Muscle of back (tissue), 13 donors: Measurements from ENCODE around the gene CCDC181. TPM values are rescaled to one million over a fixed set of nuclear protein-coding genes. Genes with fewer than 3 reads are reported as not detected.
"Not testable (repeated sequence)": the region's sequence is repeated elsewhere in the genome, so short reads cannot be mapped to it uniquely, and the experiment has no call there.

Experiments
- DNase-seq, 3 donors: peaks; one replicate each; pipeline versions ENCODE4 v3.0.0 to v3.0.0-alpha.2; 2013
- long read RNA-seq, 9 donors: transcript quantifications; one replicate each; lab custom pipeline, GENCODE V29; 2026
- polyA plus RNA-seq, 10 donors: library from polyadenylated mRNA; unstranded; fragments of 120-200 nt; gene quantifications; one replicate each; pipeline ENCODE4 v1.2.1, GENCODE V29; 2013; ENCODE audit not compliant: insufficient read length in 10 of 10

The CCDC181 gene
- polyA plus RNA-seq, result 1 to 10 TPM in 9 of 10 donors, under 1 TPM in 1; 0.77 to 1.4 (median 1.2) TPM
- long read RNA-seq, donor 1, result 0 reads
- long read RNA-seq, donor 2, partial matches to known transcripts, result 0 of 1 reads
- long read RNA-seq, donor 2, other reads (novel, unspliced or antisense), result 0 of 1 reads
- long read RNA-seq, donor 3, result 0 reads
- long read RNA-seq, donor 4, result 0 reads
- long read RNA-seq, donor 5, result 0 reads
- long read RNA-seq, donor 6, partial matches to known transcripts, result 0 of 1 reads
- long read RNA-seq, donor 6, other reads (novel, unspliced or antisense), result 0 of 1 reads
- long read RNA-seq, donor 7, result 0 reads
- long read RNA-seq, donor 8, result 0 reads
- long read RNA-seq, donor 9, result 0 reads

DNA sequence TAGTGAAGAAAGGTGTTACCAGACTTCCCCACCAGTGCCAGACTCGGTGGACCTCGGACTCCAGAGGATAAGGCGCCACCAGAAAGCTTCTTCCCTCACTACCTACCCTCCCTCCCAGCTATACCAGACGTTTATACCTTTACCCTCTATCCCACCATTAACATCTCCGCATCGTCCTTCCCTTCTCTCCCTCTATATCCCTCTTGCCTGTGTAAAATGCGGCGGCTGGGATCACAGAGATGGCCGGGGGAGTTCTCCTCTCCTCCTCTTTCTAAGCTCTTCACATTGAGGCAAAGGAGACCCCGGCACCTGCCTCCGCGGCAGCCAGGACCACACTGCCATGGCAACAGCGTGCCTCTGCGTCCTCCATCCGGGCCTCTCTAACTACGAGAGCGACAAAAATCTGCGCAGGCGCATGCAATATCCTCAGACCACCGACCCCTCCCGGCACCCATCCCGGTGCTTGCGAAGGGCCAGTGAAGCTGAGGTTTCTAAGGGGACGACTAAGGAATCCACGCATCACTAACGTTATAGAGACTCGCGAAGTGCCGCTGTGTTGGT lies at the start of gene CCDC181:
CCDC181 (minus strand) TSS at position 394 of the 561 bp plus-strand sequence. CDS start 2,547 bp downstream, outside the sequence.
- peak; percentile 51 to 89 (median 81) for DNase-seq

DNA sequence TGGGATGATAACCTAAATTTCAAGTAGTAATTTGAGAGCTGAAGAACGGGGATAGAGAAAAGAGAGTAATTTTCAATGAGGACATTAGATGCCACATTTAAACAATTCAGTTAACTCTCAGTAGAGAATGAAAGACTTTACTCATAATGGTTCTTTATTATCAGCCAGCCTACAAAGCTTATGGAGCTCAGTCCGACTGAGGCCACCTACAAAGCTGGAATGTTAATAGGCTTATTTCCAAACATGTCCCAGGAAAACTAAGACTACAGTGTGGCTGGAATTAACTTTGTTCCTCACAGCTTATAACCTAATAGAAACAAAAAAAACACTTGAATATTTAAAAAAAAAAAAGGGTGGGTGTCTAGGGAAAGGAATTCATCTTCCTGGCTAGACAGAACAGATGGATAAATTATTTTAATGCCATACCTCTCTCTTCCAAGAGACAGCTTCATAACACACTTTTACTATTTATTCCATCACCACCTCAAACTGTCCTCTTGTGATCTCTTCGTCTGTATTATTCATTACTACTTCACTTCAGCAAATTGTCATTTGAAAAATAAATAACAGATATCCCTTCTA lies 48.6 kb upstream of the CCDC181 start:
- no peak for DNase-seq

DNA sequence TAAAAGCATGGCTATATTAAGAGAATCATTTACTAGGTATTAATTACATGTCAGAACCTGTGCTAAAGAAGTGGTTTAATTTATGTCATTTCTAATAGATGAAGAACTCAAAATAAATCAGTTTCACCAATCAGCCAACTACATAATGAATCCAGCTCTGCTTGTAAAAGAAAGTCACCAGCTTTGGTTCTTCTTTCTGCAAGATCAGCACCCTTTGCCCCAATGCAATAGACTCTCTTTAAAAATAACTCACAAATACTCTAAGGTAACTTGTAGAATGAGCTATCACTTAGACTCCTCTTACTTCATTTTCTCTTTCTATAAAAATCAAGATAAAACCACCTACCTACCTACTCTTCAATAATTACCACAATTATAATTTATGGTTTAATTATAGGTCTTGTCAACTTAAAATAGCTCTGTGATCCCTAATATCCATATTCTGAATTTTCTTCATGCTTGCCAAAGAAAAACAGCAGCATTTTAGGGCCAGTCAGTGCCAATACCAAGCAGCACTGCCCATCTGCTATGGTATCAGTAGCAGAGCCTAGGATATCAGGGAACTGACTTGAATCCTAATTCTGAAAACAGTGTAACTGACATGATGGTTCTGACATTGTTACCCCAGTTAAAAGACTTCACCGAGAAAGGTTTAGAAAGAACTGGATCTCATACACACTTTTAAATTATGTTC lies 47.2 kb upstream of the CCDC181 start:
- no peak for DNase-seq

DNA sequence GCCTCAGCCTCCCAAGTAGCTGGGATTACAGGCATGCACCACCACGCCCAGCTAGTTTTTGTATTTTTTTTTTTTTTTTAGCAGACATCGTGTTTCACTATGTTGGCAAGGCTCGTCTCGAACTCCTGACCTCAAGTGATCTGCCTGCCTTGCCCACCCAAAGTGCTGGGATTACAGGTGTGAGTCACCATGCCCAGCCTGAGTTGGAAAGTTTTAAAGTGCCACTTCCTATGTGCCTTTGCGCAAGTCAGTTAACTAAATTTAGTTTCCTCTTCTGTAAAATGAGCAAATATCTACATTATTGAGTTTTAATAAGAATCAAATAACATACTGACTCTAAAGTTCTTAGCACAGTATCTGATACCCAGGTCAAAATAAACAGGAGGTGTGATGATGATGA lies 46.1 kb upstream of the CCDC181 start:
- no peak for DNase-seq

DNA sequence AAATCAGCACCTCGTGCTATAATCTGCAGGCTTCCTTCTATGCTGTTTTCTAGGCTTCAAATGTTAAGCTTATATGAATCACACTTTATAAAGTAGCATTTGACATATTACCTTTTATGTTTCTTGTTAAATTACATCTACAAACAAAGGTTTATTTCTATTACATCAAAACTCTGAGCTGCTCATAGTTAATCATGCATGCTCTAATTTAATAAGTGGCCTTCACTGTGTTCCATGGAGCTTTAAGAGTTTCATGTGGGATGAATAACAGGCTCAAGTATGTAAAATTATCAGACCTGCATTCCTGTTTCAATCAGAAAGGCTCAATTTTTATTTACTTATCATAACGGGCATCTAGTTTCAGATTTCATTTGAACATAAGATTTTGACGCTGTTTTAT lies 45.5 kb upstream of the CCDC181 start:
- DNase-seq, result no peak

DNA sequence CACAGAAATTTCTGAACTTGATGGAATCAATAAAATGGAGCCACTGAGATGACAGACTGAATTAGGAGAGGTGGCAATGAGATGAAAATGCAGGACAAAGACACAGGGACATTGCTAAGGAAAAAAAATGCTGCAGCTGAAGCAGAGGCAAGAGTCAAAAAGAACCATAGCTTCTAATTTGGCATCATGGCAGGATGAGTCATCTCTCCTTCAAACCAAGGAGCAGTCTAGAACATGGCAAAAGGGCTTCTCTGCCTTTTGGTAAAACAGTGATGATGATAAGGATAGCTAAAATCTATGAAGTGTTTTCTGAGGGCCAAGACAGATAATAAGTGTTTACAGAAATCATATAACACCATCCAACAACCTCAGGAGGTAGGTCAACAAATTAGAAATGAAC lies 41.7 kb upstream of the CCDC181 start:
- DNase-seq, result no peak

DNA sequence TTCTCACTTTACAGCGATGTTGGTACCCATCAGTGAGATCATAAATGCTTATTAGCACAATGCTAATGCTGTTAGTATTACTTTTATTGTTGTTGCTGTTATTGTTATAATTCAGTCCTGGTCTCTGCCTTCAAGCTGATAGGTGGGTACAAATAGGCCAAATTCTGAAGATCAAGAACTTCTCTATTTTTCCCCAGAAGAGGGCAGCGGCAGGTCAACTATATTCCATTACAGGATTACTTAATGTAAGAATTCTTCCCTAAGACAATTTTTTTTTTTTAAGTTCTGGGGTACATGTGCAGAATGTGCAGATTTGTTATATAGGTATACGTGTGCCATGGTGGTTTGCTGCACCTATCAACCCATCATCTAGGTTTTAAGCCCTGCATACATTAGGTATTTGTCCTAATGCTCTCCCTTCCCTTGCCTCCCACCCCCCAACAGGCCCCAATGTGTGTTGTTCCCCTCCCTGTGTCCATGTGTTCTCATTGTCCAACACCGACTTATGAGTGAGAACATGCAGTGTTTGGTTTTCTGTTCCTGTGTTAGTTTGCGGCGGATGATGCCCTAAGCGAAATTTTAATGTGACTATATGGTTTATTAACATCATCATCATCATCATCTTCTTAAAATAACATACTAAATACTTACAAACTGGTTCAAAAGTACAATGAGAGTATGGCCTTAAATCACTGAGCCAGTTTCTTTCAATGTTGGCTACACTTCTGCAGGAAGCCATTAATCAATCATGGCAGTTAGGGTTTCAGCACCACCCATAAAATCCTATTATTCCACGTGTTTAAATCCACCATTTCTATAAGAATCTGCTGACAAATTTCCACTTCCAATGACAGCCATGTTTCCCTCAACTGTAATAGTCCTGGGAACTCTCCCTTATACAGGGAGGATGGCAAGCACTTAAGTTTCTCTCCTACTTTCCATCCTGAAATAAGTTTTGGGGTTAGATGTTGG lies 39.3 kb upstream of the CCDC181 start:
- DNase-seq, result peak in 2 of 3 donors; percentile 35 to 61

DNA sequence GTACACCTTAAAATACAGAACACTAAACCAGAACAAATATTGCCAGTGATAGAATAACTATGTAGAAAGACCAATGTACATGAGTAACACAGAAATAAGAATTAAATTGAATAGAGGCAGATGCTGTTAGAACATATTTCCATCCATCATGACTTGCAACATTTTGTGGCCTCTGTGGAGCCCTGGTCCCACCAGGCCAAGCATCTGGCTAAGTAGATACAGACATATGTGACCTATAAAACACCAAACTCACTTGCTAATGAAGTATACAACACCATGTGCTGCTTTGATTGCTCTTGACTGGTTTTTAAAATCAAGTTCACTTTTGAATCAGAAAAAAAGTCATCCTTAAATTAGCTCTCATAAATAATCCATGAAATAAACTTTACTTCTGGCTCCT lies 38.0 kb upstream of the CCDC181 start:
- no peak for DNase-seq

DNA sequence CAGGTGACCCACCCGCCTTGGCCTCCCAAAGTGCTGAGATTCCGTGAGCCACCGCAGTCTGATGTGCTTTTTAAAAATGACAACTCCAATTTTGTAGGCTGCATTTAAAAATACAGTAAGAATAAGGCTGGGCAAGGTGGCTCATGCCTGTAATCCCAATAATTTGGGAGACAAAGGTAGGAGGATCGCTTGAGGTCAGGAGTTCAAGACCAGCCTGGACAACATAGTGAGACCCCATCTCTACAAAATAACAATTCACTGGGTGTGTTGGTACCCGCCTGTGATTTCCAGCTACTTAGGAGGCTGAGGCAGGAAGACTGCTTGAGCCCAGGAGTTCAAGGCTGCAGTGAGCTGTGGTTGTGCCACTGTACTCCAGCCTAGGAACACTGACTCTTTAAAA lies 35.1 kb upstream of the CCDC181 start:
- DNase-seq, result no peak

DNA sequence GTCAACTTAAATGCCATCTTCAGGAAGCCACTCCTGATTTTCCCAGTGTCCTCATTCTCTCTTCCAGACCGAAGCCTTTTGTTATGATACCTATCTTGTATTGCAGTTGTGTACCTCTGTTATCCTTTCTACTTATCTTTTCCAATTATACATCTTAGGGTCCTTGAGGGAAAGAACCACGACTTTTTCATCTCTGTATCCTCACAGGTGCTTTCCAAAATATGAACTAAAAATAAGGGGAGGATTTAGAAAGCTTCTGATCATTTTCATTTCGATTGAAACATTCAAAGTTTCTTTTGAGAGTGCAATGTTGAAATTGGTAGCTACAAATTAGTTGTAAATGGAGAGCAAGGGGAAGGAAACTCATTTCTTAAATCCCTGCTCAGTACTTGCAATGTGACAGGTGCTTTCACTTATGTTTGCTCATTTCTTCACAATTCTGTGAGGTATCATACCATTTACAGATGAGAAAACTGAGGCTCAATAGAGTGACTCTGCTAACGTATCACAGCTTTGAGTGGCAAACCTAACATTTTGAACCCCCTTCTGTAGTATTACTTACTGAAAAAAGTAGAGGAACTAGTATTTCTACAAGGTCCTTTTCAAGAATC lies 34.2 kb upstream of the CCDC181 start:
- DNase-seq, result no peak

DNA sequence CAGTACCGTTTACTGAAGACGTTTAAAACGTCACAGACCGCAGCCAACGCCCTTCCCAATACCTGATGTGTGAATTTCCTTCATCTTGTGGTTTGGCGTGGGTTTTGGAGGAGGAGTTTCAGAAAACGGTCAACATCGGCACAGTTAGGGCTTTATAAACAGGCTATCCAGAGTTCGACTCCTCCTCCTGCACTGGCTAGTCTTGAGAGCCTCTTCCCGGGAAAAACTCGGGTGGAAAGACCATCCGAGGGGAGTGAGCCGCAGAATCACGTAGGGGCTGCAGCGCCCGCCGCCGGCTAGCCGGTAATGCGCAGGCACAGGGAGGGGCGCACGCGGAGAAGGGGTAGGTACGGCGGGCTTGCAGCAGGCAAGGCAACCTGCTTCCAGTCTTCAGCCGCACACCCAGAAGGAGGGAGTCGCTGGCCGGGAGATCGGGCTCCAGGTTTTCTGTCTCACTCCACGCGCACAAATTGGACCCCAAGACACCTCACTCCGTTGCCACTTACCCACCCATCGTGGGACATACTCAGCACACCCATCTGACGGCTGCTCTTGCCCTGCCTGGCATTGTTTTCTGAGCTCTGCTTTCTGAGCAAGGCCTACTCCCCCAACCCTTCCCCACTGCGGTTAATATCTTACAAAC lies 33.0 kb upstream of the CCDC181 start:
- peak in 1 of 3 donors; percentile 6 for DNase-seq

DNA sequence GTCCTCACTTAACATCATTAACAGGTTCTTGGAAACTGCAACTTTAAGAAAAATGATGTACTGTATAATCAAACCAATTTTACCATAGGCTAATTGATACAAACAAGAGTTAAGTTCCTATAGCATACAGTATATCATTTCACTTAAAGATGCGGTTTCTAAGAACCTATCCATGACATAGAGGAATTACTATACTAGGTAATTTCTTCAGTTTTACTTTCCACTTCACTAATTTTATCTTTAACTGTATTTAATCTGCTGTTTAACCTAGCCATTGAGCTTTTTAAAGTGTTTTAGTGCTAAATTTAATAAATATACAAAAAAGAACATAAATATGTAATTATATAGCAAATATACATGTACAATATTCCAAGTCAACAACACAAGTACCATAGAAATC lies 30.2 kb upstream of the CCDC181 start:
- DNase-seq, result no peak

DNA sequence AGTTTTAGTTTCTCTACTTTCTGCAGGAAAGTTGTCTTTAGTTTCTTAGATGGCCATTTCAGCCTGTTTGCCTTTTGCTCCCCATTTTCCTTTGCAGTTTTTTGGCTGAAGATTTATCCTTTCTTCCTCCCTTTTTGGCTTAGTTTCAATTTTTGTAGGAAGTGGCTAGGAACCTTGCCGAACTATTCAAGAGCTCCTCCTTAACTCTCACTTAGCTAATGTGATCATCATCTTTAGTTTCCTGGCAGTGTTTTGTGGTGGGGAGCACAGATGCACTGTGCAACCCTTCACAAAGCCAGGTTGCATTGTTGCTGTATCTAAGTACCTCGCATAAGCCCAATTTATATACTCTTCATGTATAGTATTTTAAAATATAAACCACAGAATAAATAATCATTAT lies 28.8 kb upstream of the CCDC181 start:
- DNase-seq, result no peak

DNA sequence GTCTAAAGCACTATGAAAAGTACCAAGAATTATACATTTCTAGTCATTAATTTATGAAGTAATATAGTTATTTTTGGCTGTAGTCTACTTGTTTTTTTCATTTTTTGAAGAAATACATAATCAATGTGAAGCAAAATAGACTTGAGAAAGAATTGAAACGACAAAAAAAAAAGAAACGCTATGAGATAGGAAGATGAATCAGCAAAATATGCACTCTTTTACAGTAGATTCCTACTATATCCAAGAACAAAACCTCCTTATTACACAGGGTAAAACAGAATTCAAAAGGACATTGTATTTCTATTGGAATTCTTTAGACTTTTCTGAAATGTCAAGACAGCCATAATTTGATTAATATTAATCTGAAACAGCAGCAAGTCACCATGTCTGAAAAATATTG lies 25.6 kb upstream of the CCDC181 start:
- DNase-seq, result no peak

DNA sequence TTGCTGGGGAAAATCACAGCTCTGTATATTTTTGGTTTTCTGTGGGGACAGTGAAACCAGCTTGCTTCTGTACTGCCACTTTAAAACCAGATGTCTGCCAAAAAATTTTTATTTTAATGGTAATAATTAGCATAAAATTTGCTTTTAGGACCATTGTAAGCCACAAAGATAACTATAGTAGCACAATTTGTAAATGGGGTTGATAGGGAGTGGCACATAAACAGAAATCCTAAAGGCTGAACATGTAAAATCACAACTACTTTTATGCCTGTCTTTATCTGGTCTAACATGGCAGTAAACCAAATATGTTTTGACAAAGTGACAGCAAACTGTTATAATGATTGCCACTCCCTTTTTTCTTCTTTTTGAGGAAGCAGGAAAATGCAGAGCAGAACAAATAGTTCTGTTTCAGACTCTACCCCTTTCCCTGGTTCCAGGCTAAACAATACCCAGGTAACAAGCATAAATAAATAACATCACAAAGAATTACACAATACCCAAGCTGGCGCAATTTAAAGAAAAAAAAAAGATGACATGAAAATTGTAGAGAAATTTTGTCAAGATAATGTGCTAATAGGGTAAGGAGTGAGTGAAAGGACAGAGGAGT lies 24.0 kb upstream of the CCDC181 start:
- no peak for DNase-seq

DNA sequence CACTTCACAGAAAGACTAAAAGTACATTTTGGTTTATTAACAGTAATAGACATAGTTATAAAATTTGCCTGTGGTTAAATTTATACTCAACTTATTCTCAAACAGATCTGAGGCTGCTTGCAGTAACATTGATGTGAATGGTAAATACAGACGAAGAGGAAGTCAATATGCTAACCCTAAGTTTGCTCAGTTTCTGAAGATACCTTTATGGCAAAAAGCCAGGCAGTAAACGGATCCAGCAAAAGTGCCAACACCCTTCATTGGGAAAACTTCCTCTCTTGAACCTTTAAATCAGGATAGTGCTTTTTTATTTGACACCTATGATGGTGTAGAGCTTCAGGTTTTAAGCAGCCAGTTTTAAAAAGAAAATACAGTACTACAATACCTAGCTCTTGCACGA lies 16.6 kb upstream of the CCDC181 start:
- no peak for DNase-seq

DNA sequence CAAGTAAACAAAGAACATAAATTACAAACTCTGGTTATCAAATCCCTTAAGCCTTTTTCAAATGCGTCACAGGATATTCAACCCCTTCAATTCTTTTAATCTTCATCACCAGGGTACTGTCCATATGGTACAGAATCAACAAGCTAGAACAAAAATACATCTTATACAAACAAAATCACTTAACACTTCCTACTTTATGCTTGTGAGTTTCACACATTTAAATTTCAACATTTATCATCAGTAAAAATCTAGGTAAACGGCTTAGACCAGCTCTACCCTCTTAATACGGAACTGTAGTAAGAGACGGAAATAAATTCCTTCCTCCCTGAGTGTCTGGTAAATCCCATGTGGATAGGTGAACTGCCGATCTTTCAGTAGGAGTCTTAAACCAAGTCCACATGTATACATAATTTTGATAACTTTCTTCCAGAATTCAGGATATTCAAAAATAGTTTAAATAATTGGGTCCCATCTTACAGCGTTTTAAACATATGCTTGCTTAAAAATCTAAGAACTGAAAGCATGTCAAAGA lies 1.0 kb downstream of the CCDC181 start:
- DNase-seq, result peak in 1 of 3 donors; percentile 7

DNA sequence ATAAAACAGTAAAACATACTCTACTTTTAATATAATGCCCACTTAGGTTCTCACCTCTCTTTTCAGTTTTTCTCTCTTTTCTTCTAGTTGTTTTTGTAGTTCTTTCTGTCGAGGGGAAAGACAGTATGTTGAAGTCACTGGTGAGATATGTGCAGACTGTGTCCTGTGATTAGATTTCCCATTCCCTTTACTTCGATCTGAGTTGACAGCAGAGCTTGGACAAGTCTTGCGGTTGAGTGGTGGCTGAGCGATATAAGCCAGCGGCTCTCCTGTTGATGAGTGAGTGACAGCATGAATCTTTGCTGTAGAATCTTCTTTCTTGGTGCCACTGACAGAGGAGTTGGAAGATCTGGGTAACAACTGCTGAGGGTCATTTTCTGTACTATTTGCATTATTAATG lies 6.0 kb downstream of the CCDC181 start:
- no peak for DNase-seq

DNA sequence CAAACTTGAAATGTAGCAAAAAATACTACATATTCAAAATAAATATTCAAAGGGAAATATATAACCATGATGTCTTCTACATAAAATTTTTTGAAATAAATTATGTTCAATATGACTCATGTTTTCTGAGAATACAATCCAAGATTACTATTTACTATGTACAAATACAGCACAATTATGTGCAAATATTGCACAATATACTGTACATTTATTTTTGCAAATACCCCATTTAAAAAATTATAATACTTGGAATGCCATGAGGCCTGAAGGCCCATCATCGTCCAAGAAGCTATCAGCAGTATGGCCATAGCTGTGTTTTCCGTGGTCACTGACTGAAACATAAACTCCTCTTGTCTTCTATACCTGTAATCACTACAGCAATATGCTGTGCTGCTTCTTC lies 12.3 kb downstream of the CCDC181 start:
- DNase-seq, result no peak

DNA sequence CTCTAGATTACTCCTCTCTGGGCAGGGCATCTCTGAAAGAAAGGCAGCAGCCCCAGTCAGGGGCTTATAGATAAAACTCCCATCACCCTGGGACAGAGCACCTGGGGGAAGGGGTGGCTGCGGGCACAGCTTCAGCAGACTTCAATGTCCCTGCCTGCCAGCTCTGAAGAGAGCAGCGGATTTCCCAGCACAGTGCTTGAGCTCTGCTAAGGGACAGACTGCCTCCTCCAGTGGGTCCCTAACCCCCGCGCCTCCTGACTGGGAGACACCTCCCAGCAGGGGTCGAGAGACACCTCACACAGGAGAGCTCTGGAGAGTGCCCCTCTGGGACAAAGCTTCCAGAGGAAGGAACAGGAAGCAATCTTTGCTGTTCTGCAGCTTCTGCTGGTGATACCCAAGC lies 18.9 kb downstream of the CCDC181 start:
- not testable (repeated sequence) for DNase-seq
